Dedifferentiated amniotic fluid mesenchymal stem cell (primary cell): ENCODE data around the gene ZNF580.
A peak's percentile ranks its signal among the peaks of the same experiment; 100 is the strongest.

Experiments used
- DNase-seq: peaks from one replicate; pipeline ENCODE4 v3.0.0-alpha.2; 2016; ENCODE audit errors: extremely low spot score

The ZNF580 gene, protein sequence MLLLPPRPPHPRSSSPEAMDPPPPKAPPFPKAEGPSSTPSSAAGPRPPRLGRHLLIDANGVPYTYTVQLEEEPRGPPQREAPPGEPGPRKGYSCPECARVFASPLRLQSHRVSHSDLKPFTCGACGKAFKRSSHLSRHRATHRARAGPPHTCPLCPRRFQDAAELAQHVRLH

DNA sequence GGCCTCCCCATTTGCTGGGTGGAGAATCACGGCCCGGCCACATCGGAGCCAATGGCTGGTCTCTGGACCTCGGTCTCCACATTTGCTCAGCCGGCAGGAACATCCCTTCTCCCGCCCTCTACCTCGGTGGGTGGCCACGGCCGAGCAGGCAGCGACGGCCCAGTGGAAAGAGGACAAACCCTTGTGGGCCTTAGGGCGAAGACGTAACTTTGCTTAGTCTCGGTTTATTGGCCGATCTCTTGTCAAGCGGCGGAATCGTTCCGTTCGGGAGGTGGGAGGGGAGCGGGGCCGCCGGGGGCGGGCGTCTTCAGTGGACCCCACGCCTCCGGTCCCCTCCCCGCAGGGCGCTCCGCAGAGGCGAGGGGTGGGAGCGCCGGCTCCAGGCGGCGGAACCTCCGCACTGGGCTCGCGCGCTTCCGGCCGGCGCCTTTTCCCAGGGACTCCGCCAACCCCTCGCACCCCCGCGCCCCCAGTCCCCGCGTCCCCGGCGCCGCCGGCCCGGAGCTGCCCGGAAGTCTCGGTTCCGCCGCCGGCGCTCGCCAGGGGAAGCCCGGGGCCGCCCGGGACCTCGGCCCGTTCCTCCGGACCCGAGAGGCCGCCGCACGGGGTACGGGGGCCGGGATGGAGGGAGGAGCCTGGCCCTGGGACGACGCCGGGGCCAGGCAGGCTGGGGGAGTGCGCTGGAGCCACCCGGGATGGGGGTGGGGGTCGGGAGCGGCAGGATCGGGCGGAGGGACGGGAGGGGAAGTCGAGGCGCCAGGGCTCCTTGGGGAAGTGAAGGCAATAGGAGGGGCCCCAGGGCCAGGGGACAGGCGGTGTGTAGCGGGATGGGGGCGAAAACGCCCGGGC lies at the start of gene ZNF580:
Gene ZNF580 (plus strand): TSS at position 426 of the 849 bp plus-strand sequence. CDS start 1,507 bp downstream, outside the sequence.
- peak; percentile 57 for DNase-seq

DNA sequence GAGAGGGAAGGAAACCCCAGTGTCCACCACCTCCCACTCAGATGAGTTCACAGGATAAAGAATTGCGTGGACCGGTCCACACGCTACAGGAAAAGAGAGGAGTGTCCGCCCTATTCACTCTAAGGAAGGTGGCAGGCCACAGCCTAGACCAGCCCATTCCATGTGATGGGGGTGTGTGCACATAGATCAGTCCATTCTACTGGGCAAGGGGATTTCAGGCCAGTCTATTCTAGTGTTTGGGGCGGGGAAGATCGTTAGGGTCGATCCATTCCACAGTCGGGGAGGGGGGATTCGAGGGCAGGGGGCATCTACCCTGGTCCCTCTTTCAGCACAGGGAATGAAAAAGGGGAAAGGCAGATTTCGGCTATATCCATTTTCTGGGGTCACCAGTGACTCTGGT lies 49.2 kb upstream of the ZNF580 start:
- DNase-seq = no peak

DNA sequence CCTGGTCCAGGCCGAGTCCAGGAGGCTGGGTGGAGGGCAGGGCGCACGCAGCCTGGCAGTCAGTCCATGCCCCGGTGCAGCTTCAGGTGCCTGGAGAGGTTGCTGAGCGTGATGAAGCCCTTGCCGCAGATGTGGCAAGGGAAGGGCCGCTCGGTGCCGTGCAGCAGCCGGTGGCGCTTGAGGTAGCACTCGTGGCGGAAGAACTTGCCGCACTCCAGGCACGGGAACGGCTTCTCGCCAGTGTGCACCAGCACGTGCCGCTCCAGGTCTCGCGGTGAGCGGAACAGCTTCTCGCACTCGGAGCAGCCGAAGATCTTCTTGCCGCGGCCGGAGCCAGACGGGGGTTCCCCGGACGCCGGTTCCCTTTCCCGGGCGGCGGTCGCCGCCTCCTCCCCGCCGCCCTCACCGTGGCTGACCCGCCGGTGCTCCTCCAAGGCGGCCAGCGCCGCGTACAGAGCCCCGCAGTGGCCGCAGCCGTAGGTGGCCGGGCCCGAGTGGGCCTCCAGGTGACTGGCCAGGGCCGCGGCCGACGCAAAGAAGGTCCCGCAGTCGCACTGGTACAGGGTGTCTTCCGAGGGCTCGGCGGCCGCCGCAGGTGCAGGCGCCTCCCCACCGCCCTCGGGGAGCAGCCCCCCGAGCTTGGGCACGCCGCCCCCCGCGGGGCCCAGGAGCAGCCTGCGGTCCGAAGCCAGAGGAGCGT lies 48.3 kb upstream of the ZNF580 start:
- no peak for DNase-seq

DNA sequence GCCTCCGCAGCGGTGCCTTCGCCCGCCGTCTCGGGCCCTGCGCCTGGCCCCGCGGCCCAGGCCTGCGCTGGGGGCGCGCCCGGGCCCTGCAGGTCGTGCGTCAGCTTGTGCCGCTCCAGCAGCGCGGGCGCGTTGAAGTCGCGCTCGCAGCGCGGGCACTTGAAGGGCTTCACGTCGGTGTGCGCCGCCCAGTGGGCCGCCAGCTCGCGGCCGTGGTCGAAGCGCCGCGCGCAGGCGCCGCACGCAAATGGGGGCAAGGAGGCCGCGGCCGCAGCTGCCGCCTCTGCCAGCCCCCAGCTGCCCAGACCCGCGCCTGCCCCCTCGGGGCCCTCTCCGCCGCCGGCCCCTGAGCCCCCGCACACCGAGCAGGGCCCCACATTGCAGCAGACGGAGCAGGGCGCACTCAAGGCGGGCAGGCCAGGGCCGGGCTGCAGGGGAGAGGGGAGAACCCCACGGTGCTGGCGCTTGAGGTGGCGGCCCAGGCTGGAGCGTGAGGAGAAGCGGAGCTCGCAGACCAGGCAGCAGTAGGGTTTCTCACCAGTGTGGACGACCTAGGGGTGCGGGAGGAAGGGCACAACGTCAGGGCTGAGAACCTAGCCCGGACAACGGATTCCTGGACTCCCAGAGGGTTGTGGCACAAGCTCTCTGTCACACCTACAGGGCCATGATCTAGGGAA lies 47.6 kb upstream of the ZNF580 start:
- DNase-seq = no peak

DNA sequence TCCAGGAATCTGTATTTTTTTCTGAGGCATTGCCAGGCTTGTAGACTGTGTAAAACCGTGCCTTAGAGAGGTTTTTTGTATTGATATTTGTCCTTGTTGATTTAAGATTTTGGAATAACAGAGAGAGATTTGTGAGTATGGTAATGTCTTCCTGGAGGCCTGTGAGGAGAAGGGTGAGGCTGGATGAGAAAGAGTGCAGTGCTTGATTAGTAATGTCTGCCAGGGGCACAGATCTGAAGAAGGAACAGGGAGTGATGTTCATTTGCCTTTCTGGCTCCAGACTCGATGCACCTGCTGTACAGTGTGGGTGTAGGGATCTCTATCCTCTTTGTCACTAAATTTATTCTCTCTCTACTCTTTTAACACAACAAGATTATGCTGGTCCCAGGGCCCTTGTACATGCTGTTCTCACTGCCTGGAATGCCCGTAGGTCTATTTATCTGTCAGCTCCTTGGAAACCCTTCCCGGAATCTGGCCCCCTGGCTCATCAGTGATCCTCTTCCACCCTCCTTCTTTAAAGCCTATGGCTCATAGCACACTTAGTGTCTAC lies 45.7 kb upstream of the ZNF580 start:
- DNase-seq = no peak

DNA sequence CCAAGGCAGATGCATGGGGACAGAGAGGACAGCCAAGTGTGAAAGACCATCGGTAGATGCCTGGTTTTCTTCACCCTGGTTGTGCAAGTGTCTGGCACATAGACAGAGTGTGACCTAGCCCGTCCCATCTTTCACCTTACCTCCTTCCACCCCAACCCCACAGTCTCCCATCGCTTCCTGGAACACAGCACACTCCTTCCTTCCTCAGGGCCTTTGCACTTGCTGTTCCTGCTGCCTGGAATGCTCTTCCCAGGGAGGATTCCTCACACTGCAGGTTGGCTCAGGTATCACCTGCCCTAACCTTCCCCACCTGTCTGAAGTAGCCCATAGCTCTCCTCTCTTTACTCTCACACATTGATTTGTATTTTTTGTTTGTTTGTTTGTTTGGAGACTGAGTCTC lies 44.5 kb upstream of the ZNF580 start:
- DNase-seq = no peak

DNA sequence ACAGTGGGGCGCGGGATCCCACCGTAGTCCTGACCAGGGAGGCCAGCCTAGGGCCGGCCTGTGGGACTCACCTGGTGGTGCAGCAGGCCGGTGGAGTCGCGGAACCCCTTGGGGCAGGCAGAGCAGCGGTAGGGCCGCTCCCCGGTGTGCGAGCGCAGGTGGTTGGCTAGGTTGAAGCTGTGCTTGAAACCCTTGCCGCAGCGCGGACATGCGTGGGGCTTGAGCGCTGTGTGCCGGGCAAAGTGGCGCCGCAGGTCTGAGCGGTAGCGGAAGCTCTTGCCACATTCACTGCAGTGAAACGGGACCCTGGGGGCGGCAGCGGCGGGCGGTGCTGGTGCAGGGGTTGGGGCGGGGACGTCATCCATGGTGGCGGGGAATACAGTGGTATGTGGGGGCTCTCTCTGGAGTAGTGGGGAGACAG lies 43.3 kb upstream of the ZNF580 start:
- no peak for DNase-seq

DNA sequence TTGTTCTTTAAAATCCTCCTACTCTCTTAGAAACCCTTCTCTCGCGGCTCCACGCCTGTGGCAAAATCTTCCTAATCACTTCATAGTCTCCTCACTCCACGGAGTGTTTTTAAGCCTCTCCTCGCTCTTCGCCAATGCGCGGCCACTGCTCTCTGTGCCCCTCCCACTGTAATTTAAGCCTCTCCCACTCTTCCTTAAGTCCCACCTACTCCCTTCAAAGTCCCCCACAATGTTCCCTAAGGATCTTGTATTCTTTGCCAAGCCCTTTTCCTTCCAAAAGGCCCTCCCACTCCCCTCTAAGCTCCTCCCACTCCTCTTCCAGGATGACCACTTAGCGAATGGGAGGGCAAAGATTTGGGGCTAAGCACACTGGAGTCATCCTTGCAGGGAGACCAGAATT lies 42.8 kb upstream of the ZNF580 start:
- no peak for DNase-seq

DNA sequence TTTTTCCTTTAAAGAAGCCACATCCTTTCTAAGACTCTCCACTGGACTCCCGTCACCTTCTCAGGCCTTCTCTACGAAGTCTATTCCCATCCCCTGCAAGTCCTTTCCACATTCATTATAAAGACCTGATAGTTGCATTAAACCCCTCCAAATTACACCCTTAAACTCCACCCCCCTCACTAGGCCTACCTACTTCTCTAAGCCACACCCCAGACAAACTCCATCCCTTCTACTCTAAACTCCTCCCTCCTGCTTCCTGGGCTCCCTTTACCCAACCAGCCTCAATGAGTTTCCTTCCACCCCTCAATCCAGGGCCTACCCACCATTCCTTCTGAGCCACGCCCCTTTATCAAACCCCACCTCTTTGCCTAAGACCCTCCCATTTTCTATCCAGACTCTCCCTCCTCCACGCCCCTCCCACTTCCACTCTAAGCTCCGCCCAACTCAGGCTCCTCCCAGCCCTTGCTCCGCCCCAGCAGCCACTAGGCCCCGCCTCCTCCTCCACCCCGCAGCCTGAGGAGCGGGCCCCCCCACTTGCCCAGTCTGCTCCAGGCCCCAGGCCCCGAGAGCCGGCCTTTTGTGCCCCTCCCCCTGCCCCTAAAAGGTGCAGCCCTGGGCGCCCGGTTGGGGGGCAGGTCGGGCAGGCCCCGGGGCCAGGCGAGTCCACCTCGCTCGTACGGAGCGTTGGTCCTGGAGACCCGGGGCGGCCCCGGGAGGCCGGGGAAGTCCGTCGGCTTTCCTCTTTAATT lies 41.9 kb upstream of the ZNF580 start:
- DNase-seq = peak; percentile 91

DNA sequence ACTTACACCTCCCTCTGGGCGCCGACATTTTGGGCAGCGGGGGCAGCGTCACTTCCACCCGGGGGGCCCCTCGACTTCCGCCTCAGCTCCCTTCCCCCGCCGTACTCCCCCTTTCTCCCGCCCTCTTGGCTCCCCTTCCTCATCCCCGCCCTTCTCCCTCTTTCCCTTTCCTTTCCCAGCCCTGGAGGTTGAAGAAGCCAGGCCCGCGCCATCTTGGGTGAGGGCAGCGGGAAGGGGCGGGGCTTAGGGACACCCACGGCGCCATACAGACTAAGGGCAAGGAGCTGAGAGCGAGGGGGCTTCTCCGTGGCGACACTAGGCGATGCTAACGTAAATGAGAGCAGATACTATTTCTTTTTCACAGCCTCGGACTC lies 41.3 kb upstream of the ZNF580 start, which contains the start of gene FIZ1:
Gene FIZ1 (minus strand): TSS at position 50 of the 374 bp plus-strand sequence. CDS start 1,652 bp downstream, outside the sequence.
- DNase-seq = peak; percentile 98

DNA sequence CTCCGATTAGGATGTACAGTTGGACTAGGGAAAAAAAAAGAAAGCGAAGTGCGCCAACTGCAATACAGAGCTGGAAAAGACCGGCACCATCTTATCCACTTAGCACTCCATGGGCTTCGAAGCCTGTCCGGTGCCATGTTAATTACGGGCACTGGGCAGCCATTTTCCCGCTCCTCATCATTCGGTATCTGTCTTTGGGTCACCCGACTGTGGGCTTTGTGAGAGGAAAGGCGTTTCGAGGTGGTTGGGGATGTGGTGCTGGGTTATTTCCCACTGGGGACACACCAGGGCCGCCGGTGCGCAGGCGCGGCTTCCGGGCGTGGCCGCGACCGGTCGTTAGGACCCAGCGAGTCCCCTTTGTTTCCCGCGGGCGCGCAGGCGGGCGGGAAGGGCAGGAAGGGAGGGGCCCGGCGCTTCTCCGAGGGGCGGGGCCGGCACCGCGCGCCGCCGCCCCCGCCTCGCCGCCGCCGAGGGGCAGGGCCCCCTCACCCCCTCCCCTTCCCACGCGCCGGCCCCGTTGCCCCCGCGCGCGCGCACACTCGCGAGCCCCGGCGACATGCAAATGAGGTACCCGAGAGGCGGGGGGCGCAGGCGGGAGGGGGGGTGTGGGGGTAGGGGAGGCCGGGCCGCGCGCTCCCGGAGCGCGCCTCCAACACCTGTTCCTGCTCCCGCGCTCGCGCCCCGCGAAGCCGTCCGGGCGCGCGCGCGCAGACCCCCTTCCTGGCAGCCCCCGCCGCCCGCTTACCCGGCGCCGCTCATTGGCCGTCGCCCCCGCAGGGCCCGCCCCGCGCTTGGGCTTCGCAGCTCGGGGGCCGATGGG lies 40.8 kb upstream of the ZNF580 start, which contains the start of gene ZNF524:
Gene ZNF524 (plus strand): TSS at position 447 of the 820 bp plus-strand sequence. CDS start 1,825 bp downstream, outside the sequence.
- peak; percentile 73 for DNase-seq

DNA sequence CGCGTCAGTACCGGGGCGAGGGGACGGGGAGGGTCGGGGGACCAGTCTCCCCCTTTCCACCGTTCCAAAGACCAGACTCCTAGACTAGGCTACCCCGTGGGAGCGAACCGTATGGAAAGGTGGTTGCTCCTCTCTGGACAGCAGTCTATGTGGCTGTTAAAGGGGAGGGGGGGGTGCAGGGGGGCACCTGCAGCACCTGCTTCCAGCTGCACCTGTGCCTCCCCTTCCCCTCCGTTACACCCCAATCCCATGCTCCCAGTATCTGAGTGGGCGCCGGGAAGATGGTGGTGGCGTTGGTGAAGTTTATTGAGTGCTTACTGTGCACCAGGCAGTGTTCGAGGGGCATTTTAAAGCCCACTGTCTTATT lies 40.2 kb upstream of the ZNF580 start:
- no peak for DNase-seq

DNA sequence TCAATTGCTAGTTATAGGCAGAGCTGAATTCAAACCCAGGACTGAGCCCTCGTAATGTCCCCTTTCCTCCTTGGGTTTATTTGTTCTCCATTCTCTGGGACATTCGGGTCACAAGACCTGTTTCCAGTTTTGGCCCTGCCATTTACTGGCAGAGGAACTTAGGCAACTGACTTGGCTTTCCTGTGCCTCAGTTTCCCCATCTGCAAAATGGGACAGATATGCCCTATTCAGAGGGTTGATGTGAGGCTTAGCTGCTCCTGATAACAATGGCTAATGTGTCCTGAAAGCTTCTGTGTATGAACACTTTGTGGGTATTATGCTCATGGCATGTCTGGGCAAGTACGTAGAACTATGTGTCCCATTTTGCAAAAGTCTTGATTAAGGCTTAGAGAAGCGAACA lies 39.7 kb upstream of the ZNF580 start:
- DNase-seq = no peak

DNA sequence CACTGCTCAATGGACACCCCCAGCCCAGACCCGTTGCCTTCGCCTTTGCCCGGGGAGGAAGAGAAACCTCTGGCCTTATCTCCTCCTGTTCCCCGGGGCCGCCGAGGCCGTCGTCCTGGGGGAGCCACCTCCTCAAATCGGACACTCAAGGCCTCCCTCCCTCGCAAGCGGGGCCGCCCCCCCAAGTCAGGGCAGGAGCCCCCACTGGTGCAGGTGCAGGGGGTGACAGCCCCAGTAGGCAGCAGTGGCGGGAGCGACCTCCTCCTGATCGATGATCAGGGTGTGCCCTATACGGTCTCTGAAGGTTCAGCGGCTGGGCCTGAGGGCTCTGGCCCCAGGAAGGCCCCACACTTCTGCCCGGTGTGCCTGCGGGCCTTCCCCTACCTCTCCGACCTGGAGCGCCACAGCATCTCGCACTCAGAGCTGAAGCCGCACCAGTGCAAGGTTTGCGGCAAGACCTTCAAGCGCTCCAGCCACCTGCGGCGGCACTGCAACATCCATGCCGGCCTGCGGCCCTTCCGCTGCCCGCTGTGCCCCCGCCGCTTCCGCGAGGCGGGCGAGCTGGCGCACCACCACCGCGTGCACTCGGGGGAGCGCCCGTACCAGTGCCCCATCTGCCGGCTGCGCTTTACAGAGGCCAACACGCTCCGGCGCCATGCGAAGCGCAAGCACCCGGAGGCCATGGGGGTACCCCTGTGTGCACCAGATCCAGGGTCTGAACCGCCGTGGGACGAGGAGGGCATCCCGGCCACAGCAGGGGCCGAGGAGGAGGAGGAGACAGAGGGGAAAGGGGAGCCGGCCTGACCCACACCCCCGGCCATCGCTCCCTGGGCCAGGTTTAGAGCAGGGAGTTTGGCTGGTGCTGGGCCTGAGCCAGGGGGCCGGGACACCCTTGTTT lies 38.4 kb upstream of the ZNF580 start:
- no peak for DNase-seq

DNA sequence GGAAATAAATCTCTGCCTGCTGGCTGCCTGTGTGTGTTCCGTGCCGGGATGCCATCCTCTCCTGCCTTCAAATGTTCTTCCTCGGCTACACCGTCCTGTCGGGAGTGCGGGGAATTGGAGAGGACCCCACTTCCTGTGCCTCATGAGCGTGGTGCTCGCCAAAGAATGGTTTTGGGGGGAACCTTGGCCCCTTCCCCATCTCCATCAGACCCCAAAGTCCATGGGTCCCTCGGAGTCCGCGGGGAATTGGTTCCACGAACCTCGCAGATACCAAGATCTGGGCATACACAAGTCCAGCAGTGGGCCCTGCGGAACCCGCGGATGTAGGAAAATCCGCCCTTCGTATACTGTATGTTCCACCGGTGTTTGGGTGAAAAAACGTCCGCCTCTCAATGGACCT lies 37.7 kb upstream of the ZNF580 start:
- DNase-seq = no peak

DNA sequence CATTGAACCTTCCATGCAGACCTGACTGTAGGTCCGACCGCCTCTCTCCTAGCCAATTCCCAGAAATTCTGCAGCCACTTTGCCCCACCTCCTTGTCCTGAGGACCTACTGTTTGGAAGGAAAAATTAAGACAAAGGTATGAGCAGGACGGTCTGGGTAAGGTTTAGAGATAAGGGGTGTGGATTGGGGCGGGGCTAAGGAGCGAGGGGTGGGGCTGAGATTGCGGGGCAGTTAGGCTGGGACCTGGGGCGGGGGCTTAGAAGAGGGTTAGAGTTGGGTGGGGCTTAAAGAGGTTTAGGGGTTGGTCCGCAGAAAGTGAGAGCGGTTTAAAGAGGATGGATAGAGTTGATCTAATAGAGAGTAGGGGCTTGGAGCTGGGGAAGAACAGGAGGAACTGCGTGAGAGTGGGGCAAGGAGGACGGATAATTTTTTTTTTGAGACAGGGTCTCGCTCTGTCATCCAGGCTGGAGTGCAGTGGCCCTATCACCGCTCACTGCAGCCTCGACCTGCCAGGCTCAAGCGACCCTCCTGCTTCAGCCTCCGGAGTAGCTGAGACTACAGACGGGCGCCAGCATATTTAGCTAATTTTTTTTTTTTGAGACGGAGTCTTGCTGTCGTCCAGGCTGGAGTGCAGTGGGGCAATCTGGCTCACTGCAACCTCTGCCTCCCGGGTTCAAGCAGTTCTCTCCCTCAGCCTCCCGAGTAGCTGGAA lies 37.1 kb upstream of the ZNF580 start:
- no peak for DNase-seq

DNA sequence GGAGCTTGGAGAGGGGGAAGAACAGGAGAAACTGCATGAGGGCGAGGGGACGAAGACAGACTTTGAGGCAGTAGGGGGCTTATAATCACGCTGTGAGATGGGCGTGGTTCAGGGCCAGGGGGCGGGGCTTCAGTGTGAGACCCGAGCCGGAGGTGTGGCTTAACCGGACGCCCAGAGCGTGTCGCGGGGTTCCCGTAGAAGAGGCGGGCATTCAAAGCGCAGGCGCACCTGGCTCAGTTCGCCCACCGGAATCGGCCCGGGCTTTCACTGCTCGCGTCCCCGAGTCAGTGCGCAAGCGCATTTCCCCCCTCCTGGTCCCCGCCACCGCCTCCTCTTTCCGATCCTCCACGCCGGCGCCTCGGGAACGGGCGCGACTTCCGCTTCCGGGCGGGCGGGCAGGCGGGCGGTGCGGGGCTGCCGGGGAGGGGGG lies 35.6 kb upstream of the ZNF580 start:
- DNase-seq = peak; percentile 95
